Vagina (tissue), 2 donors: Measurements from ENCODE around the gene FNDC10. TPM values are rescaled to one million over a fixed set of nuclear protein-coding genes. Genes with fewer than 3 reads are reported as not detected.
"Not testable (repeated sequence)": the region's sequence is repeated elsewhere in the genome, so short reads cannot be mapped to it uniquely, and the experiment has no call there.

Source experiments
- DNase-seq, 2 donors: peaks; one replicate each; pipeline ENCODE4 v3.0.0-alpha.2; 2017; ENCODE audit errors: extremely low spot score in 2 of 2
- H3K27ac ChIP-seq: fragments of 200-600 bp; sonication (generic); one replicate; pipeline ENCODE4 v1.5.1; 2019
- H3K27me3 ChIP-seq: fragments of 200-600 bp; sonication (generic); one replicate; pipeline ENCODE4 v1.5.1; 2019
- H3K36me3 ChIP-seq, 2 donors: fragments of 200-600 bp; sonication (generic); one replicate each; pipeline ENCODE4 v1.5.1; 2017 to 2019
- H3K4me1 ChIP-seq: fragments of 200-600 bp; sonication (generic); one replicate; pipeline ENCODE4 v1.5.1; 2019
- H3K4me3 ChIP-seq, 2 donors: fragments of 200-600 bp; sonication (generic); 1 replicate in 1 of 2; 2 replicates in 1 of 2; pipeline ENCODE4 v1.5.1; 2016 to 2019
- H3K9me3 ChIP-seq: fragments of 200-600 bp; sonication (generic); one replicate; pipeline ENCODE4 v1.5.1; 2019
- CTCF ChIP-seq, 3 experiments: fragments of 450-650 bp in 2 of 3; fragments of 200-600 bp in 1 of 3; sonication (generic) in 1 of 3; IDR thresholded peaks; one replicate each; pipeline ENCODE4 v1.5.1; 2017 to 2019; ENCODE audit warnings: antibody characterized with exemption in 3 of 3, mild to moderate bottlenecking in 2 of 3, moderate library complexity in 2 of 3
- POLR2A ChIP-seq, 2 donors: fragments of 450-650 bp; IDR thresholded peaks; one replicate each; pipeline ENCODE4 v1.6.1; 2017; ENCODE audit warnings: antibody characterized with exemption in 2 of 2, mild to moderate bottlenecking in 2 of 2, moderate library complexity in 2 of 2
- POLR2AphosphoS5 ChIP-seq, 2 donors: sonication (generic); formaldehyde crosslinking; IDR thresholded peaks; one replicate each; pipeline ENCODE4 v1.9.0; 2017; ENCODE audit warnings: antibody characterized with exemption in 2 of 2, mild to moderate bottlenecking in 2 of 2, low read depth in 1 of 2; ENCODE audit not compliant: insufficient read depth in 1 of 2
- intact Hi-C: fragments of 100-400 bp; cut with DNase I; formaldehyde crosslinking; loops from one replicate; pipeline ENCODE4 v1.15.1; 2023
- total RNA-seq: library from RNA; depleted of rRNA; stranded (reverse); fragments of >200 nt; gene quantifications from one replicate; pipeline ENCODE4 v1.2.3, GENCODE V29; 2016

Gene FNDC10
- 6.1 TPM for total RNA-seq

DNA sequence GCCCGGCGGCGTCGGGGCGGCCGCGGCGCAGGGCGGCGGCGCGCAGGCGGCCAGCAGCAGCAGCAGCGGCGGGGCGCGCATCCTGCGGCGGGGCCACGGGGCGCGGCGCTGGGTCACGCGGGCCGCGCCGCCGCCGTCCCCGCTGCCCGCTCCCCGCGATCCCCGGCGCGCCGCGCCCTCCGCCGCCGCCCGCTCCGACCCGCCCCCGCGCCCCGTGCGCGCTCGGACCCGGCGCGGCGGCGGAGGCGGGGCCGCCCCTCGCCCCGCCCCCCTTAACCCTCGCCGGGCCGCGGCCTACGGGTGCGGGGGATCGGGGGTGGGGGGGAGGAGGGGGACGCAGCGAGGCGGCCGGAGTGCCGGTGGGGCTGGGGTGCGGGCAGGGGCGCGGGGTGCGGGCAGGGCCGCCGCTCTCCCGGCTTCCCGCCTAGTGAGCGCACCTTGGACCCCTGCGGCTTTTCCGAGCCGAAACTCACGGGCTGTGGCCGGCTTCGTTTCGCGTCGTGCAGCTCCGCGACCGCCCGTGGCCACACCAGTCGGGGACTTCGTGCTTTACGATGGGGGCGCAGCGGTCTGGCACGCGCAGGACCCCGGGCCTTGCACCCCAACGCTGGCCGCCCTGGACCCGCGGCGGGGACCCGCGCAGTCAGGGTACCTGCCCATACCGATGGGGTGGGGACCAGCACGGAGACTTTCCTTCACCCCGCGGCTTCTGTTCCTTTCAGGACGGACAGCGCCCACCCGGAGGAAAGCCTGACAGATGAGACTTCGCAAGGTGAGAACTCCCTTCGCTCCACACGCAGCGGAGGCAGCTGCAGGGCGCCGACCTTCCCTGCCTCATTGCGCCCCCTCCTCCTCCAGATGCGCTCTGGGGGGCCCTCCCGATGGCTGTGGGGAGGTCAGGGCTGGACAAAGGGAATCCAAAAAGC is at the start of gene FNDC10:
FNDC10 (minus strand) TSS at position 201 of the 926 bp plus-strand sequence; CDS start at position 81, 120 bp downstream.
- no peaks in the 10 kb centered on the region for H3K9me3 ChIP-seq
- no peaks in the 10 kb centered on the region for H3K36me3 ChIP-seq
- H3K4me1 ChIP-seq = peaks cover 9% of the 10 kb centered on the region
- no peak within 1 kb of the TSS for H3K27ac ChIP-seq
- TF ChIP-seq CTCF (IDR thresholded peaks at IDR 0.05) = no peak
- TF ChIP-seq POLR2AphosphoS5 (IDR thresholded peaks at IDR 0.05; ENCODE audit: insufficient read depth in 1 of 2, low read depth in 1 of 2) = no peak
- no peak for TF ChIP-seq POLR2A (IDR thresholded peaks at IDR 0.05)
- peak within 1 kb of the TSS; percentile 47 for H3K4me3 ChIP-seq
- peaks cover 3% of the 10 kb centered on the region for H3K27me3 ChIP-seq
- no peak for DNase-seq
- intact Hi-C loops = no loop called here

- H3K36me3 ChIP-seq = peaks cover 0 to 70% of the 10 kb centered on the region in 2 donors
- H3K4me1 ChIP-seq, H3K27ac ChIP-seq, H3K9me3 ChIP-seq, H3K27me3 ChIP-seq, H3K4me3 ChIP-seq, DNase-seq: not testable (repeated sequence)
- intact Hi-C loops = loop anchor here (2.0 kb wide), 1 partner anchor 33 kb away; the partner anchor contains the start of gene MIB2
Measured at GRCh38 chr1:1648265-1648664, 48.3 kb upstream of the FNDC10 start.

DNA sequence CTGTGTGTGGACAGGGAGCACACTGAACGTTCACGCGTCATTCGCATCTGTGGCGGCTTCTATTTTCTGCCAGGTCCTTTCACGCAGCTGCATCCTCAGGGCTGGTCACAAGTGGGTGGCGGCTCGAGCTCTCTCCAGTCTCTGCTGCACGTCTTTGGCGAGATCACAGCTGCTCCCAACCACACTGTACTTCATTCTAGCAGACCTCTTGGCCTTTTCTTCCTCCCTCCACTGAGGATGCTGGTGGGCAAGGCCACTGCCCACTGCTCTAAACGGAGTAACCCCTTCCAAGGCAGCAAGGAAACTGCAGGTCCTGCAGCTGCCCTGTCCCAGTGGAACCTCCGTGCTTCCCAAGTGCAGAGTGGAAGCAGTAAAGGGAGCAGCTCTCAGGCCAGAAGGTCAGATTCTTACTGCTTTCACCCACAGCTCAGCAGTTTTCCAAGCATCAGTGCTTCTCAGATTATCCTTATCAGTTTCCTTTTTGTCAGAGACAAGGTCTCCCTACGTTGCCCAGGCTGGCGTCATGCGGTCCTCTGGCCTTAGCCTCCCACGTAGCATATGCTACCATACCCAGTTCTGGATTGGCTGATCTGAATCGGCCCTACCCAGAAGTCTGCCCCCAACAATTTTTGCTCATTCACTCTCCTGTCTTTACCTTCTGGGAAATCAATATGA is 47.8 kb upstream of the FNDC10 start:
- DNase-seq, H3K27me3 ChIP-seq, H3K4me1 ChIP-seq, H3K4me3 ChIP-seq, H3K9me3 ChIP-seq, H3K27ac ChIP-seq: not testable (repeated sequence)
- H3K36me3 ChIP-seq = peaks cover 0 to 65% of the 10 kb centered on the region in 2 donors
- intact Hi-C loops = loop anchor here (2.0 kb wide), 1 partner anchor 33 kb away; the partner anchor contains the start of gene MIB2

DNA sequence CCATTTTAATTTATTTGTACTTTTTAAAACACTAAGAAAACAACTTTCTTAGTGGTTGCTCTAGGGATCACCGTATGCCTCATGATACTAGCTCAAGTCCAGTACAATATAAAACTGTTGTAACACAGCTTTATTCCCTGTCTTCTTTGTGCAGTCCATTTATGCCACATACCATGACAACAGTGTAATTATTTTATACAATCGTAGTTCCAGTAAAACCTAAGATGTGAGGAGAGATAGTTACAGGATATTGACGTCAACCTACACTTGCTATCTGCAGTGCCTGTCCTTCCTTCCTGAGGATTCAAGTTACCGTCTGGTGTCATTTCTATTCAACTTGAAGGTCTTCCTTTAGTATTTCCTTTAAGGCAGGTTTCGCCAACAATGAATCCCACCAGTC is 46.4 kb upstream of the FNDC10 start:
- H3K4me1 ChIP-seq, H3K27me3 ChIP-seq, H3K9me3 ChIP-seq, H3K27ac ChIP-seq, intact Hi-C loops, DNase-seq, H3K4me3 ChIP-seq: not testable (repeated sequence)
- peaks cover 0 to 51% of the 10 kb centered on the region in 2 donors for H3K36me3 ChIP-seq

DNA sequence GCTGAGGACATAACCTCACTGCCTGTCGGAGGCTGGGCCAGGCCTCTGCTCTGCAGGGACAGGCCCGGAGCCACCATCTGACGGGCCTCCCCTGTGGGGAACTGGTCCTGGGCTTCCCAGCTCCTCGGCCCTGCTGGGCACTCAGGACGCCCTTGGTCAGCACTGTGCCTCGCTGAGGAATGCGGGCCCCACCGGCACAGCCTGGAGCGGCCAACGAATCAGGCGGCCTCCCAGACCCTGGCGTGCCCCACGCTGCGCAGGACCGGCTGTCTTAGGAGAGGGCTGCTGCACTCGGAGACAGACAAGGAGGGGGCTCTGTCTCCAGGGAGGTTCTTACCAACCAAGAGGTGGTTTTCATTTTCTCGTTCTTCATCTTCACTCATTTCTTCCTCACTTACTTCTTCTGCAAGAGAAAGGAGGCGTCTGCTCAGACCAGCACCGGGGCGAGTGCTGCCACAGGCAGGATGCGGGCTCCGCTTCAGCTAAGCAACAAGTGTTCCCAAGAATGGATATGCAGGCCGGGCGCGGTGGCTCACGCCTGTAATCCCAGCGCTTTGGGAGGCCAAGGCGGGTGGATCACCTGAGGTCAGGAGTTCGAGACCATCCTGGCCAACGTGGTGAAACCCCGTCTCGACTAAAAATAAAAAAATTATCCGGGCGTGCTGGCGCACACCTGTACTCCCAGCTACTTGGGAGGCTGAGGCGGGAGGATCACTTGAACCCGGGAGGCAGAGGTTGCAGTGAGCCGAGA is 41.0 kb upstream of the FNDC10 start:
- H3K36me3 ChIP-seq = peaks cover 0 to 31% of the 10 kb centered on the region in 2 donors

GRCh38 chr1:1640081-1640480 is 40.1 kb upstream of the FNDC10 start:
- H3K27me3 ChIP-seq, H3K4me1 ChIP-seq, DNase-seq, intact Hi-C loops, H3K4me3 ChIP-seq, H3K27ac ChIP-seq, H3K9me3 ChIP-seq: not testable (repeated sequence)
- H3K36me3 ChIP-seq = peaks cover 0 to 28% of the 10 kb centered on the region in 2 donors

More for the DNA sequence above, 41.0 kb upstream of the FNDC10 start:
- H3K27me3 ChIP-seq, DNase-seq, H3K27ac ChIP-seq, H3K4me1 ChIP-seq, intact Hi-C loops, H3K4me3 ChIP-seq, H3K9me3 ChIP-seq: not testable (repeated sequence)

DNA sequence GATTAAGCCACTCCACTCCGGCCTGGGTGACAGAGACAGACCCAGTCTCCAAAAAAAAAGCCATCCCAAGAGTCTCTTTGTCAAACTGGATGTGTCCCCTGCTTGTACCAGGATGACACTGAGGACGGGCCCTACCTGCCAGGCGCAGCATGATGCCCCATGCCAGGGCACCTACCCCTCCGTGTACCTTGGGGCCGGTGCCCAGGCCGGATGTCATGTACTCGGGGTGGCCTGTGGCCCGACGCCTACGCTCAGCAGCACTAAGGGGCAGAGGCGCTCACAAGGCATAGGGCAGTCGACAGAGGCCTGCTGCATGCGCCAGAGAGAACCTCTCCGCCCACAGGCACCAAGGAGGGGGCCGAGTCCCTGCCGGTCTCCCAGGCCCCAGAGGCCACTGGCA is 39.4 kb upstream of the FNDC10 start:
- H3K4me1 ChIP-seq, H3K4me3 ChIP-seq, H3K27ac ChIP-seq, H3K9me3 ChIP-seq, intact Hi-C loops, DNase-seq, H3K27me3 ChIP-seq: not testable (repeated sequence)
- peaks cover 0 to 28% of the 10 kb centered on the region in 2 donors for H3K36me3 ChIP-seq

- DNase-seq, intact Hi-C loops: not testable (repeated sequence)
- H3K36me3 ChIP-seq = peaks cover 0 to 28% of the 10 kb centered on the region in 2 donors
Measured at GRCh38 chr1:1638528-1638927, 38.6 kb upstream of the FNDC10 start.

DNA sequence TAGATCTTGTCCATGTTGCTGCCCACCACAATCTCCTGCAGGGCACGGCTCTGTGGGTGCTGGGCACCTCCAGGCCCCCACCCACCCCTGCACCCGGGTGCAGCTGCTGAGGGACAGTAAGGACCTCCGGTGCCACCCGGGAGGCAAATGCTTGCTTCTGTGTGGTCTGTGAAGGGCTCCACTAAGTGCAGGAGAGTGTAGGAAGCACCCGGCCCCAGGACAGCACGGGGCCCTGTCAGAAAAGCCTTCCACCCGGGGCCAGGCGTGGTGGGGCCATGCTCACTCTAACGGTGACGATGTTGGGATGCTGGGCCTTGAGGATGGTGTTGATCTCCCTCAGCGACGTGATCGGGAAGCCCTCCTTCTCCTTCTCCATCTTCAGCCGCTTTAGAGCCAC is 37.5 kb upstream of the FNDC10 start:
- H3K4me1 ChIP-seq, DNase-seq, H3K27me3 ChIP-seq, H3K4me3 ChIP-seq, H3K9me3 ChIP-seq, H3K27ac ChIP-seq, intact Hi-C loops: not testable (repeated sequence)
- H3K36me3 ChIP-seq = peaks cover 0 to 28% of the 10 kb centered on the region in 2 donors

More at GRCh38 chr1:1638528-1638927, 38.6 kb upstream of the FNDC10 start:
- H3K4me3 ChIP-seq, H3K9me3 ChIP-seq, H3K27me3 ChIP-seq, H3K27ac ChIP-seq, H3K4me1 ChIP-seq: not testable (repeated sequence)

- peaks cover 0 to 28% of the 10 kb centered on the region in 2 donors for H3K36me3 ChIP-seq
- DNase-seq = not testable (repeated sequence)
Measured at GRCh38 chr1:1636621-1637478, 36.9 kb upstream of the FNDC10 start.

More at GRCh38 chr1:1636621-1637478, 36.9 kb upstream of the FNDC10 start:
- H3K4me1 ChIP-seq, intact Hi-C loops, H3K9me3 ChIP-seq, H3K27me3 ChIP-seq, H3K4me3 ChIP-seq, H3K27ac ChIP-seq: not testable (repeated sequence)
